Suppressor macrophage (primary cell): Measurements from ENCODE around the gene SLC26A4.

Experiments used
- DNase-seq, 4 experiments: peaks; one replicate each; pipeline ENCODE4 v3.0.0-alpha.2; 2020 to 2022

Gene SLC26A4

GRCh38 chr7:107754642-107755041 lies 94.0 kb downstream of the SLC26A4 start:
- DNase-seq, result no peak

- DNase-seq, result no peak
These were observed 98.0 kb downstream of the SLC26A4 start for GRCh38 chr7:107758667-107759066.

GRCh38 chr7:107767391-107767790 lies 106.8 kb downstream of the SLC26A4 start:
- no peak for DNase-seq
